Right lobe of liver (tissue), 4 donors: ENCODE measurements around the gene OR5H6.

Experiments
- CTCF ChIP-seq, 4 donors: fragments of 200-600 bp in 3 of 4; fragments of 450-650 bp in 1 of 4; IDR thresholded peaks; one replicate each; pipeline versions ENCODE4 v1.5.1 to v1.8.0; 2016 to 2022; ENCODE audit warnings: antibody characterized with exemption in 4 of 4, mild to moderate bottlenecking in 2 of 4
- POLR2A ChIP-seq: fragments of 450-650 bp; IDR thresholded peaks from one replicate; pipeline ENCODE4 v1.6.1; 2017; ENCODE audit warnings: antibody characterized with exemption, mild to moderate bottlenecking
- donor health status: DM: no; HTN: no; CAD: no.
- donor health status: DM: no; HTN: no; CAD: no.
- donor health status: DM: no; HTN: yes; CAD: no.

- no peak for TF ChIP-seq CTCF (IDR thresholded peaks at IDR 0.05)
- no peak for TF ChIP-seq POLR2A
Observed at GRCh38 chr3:98272126-98272525, 8.1 kb downstream of the OR5H6 start.
